SK-N-MC (cell line): ENCODE measurements around the gene SEMA5A.

Experiments used
- EZH2 ChIP-seq: fragments of 200-600 bp; sonication (generic); IDR thresholded peaks from one replicate; pipeline ENCODE4 v1.6.1; 2017; ENCODE audit warnings: antibody characterized with exemption
- FOXP2 ChIP-seq: optimal IDR thresholded peaks from 2 replicates; pipeline ENCODE3; 2011; ENCODE audit warnings: mild to moderate bottlenecking, moderate library complexity; ENCODE audit not compliant: insufficient read depth; ENCODE audit errors: extremely low read length, control extremely low read depth
- POLR2AphosphoS5 ChIP-seq: IDR thresholded peaks from 2 replicates; pipeline ENCODE4 v1.6.1; 2012; ENCODE audit warnings: mild to moderate bottlenecking, low read depth, low read length, borderline replicate concordance

DNA sequence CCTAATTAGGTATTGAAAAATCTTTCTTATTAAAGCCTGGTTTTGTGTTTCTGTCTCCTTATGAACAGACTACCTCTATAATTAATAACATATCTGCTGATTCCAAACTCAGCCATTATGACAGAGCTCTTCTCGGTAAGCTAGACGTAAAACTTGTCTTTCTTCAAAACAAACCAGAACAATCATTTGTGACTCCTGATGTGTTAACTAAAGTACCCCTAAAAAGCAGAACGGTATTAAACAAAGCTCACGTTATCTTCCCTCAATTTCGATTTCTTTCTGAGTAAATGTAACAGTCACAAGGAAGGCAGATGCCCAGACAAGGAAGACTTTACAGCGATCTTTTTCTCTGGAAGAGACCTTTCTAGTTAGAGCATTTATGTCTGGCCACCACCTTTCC is 1.8 kb downstream of the SEMA5A start:
- TF ChIP-seq POLR2AphosphoS5 (no peak), EZH2 (no peak), FOXP2 (no peak)
